Fibroblast of mammary gland (primary cell): ENCODE results near the gene KRTAP5-11.
"Not testable (repeated sequence)": the region's sequence is repeated elsewhere in the genome, so short reads cannot be mapped to it uniquely, and the experiment has no call there.

ENCODE experiments used
- DNase-seq: peaks from one replicate; pipeline ENCODE4 v3.0.0-alpha.2; 2010; ENCODE audit warnings: low read depth
- H3K4me3 ChIP-seq: 2 replicates; pipeline ENCODE4 v1.5.1; 2011; ENCODE audit warnings: low read depth, mild to moderate bottlenecking, low read length, moderate library complexity; ENCODE audit not compliant: control insufficient read depth
- CTCF ChIP-seq: conservative IDR thresholded peaks from 2 replicates; pipeline ENCODE4 v1.5.1; 2011; ENCODE audit warnings: low read depth, low read length, inconsistent platforms; ENCODE audit not compliant: control insufficient read depth, insufficient read depth

The KRTAP5-11 gene

GRCh38 chr11:71544525-71545214, 38.0 kb downstream of the KRTAP5-11 start:
- H3K4me3 ChIP-seq: no peak overlapping the region
- no peak for DNase-seq
- no peak for TF ChIP-seq CTCF

GRCh38 chr11:71543866-71544265, 38.8 kb downstream of the KRTAP5-11 start:
- no peak for TF ChIP-seq CTCF
- H3K4me3 ChIP-seq: no peak overlapping the region
- DNase-seq: no peak

- peak; percentile 22 for DNase-seq
- no peak overlapping the region for H3K4me3 ChIP-seq
- no peak for TF ChIP-seq CTCF
Observed at GRCh38 chr11:71542879-71543777, 39.5 kb downstream of the KRTAP5-11 start.

GRCh38 chr11:71542382-71542781, 40.3 kb downstream of the KRTAP5-11 start:
- DNase-seq: no peak
- H3K4me3 ChIP-seq: no peak overlapping the region
- TF ChIP-seq CTCF: no peak

GRCh38 chr11:71540521-71541304, 42.0 kb downstream of the KRTAP5-11 start:
- DNase-seq, H3K4me3 ChIP-seq: not testable (repeated sequence)

GRCh38 chr11:71539971-71540370, 42.7 kb downstream of the KRTAP5-11 start:
- H3K4me3 ChIP-seq, DNase-seq: not testable (repeated sequence)

- no peak for TF ChIP-seq CTCF
- H3K4me3 ChIP-seq: no peak overlapping the region
- DNase-seq: no peak
Observed at GRCh38 chr11:71539017-71539416, 43.7 kb downstream of the KRTAP5-11 start.
